Bronchial epithelial cell (primary cell): ENCODE data around the gene KLK1. TPM values are rescaled to one million over a fixed set of nuclear protein-coding genes. Genes with fewer than 3 reads are reported as not detected.

Experiments used
- DNase-seq: peaks from one replicate; pipeline ENCODE4 v3.0.0-alpha.2; 2010; ENCODE audit warnings: low read depth
- FAIRE-seq: peaks from 2 replicates; lab custom pipeline; 2011; peaks lifted over from hg19 to GRCh38; lab: Jason Lieb, UNC
- H3K27me3 ChIP-seq: 2 replicates; pipeline ENCODE4 v1.5.1; 2011; ENCODE audit warnings: low read length; ENCODE audit not compliant: control insufficient read depth, insufficient read depth
- H3K36me3 ChIP-seq: 2 replicates; pipeline ENCODE4 v1.5.1; 2011; ENCODE audit warnings: low read length; ENCODE audit not compliant: control insufficient read depth, insufficient read depth
- H3K4me3 ChIP-seq: 2 replicates; pipeline ENCODE4 v1.5.1; 2011; ENCODE audit warnings: mild to moderate bottlenecking, low read depth, low read length, control low read depth
- total RNA-seq: library from RNA; depleted of rRNA; stranded (reverse); fragments of >200 nt; gene quantifications from 2 replicates; pipeline ENCODE4 v1.2.1, GENCODE V29; 2014
- TF ChIP-seq, protein P1 (sequence below): IDR thresholded peaks from 2 replicates; pipeline ENCODE4 v1.5.1; 2011; ENCODE audit warnings: mild to moderate bottlenecking, moderate library complexity, low read length, control low read depth, inconsistent platforms; ENCODE audit not compliant: insufficient read depth, severe bottlenecking

The KLK1 gene
- total RNA-seq, 1 donor from 2014 or later, result not detected

DNA sequence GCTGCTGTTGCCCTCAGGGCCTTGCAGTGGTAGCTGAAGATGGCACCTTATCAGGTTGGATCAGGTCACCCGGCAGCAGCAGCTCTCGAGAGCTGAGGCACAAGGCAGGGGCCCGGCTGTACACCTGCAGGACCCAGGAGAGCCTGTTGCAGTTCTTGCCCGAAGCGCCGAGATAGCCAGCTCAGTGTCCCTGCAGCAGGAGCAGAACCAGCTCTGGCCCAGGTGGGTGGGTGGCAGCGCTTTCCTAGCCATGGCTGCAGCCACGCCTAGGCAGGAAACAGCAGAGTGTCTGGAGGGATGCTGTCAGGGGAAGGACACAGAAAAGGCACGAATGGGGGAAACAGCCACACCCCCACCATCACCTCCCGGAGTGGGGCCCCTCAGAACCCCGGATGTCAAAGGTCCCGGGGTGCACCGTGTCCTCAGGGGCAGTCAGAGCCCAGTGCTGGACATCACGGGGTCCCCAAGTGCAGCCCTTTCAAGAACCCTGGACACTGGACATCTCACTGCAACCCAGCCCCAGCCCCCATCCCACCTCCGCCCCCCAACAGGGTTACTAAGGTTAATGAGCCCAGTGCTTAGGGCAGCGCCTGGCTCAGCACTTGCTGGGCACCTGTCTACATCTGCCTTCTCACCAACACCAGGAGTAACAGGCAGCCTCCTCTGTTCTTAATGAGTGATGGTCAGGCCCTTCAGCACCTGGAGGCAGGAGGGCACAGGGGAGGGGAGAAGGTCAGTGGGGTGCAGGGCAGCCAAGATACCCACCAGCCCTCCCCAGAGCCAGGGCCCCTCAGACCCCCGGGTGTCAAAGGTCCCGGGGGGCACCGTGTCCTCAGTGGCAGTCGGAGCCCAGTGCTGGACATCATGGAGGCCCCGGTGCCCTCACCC is 24.7 kb downstream of the KLK1 start:
- H3K36me3 ChIP-seq, result peaks cover 33% of the 10 kb centered on the region
- FAIRE-seq (no peak), DNase-seq (no peak)
- TF ChIP-seq, protein P1, sequence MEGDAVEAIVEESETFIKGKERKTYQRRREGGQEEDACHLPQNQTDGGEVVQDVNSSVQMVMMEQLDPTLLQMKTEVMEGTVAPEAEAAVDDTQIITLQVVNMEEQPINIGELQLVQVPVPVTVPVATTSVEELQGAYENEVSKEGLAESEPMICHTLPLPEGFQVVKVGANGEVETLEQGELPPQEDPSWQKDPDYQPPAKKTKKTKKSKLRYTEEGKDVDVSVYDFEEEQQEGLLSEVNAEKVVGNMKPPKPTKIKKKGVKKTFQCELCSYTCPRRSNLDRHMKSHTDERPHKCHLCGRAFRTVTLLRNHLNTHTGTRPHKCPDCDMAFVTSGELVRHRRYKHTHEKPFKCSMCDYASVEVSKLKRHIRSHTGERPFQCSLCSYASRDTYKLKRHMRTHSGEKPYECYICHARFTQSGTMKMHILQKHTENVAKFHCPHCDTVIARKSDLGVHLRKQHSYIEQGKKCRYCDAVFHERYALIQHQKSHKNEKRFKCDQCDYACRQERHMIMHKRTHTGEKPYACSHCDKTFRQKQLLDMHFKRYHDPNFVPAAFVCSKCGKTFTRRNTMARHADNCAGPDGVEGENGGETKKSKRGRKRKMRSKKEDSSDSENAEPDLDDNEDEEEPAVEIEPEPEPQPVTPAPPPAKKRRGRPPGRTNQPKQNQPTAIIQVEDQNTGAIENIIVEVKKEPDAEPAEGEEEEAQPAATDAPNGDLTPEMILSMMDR, result no peak
- H3K27me3 ChIP-seq, result no peaks in the 10 kb centered on the region
- H3K4me3 ChIP-seq, result no peak overlapping the region

GRCh38 chr19:50797781-50798658 is 25.6 kb downstream of the KLK1 start:
- FAIRE-seq, result no peak
- TF ChIP-seq, protein P1, result no peak
- Histone ChIP-seq H3K4me3 (no peak overlapping the region), H3K36me3 (peaks cover 33% of the 10 kb centered on the region), H3K27me3 (no peaks in the 10 kb centered on the region)
- DNase-seq, result no peak

DNA sequence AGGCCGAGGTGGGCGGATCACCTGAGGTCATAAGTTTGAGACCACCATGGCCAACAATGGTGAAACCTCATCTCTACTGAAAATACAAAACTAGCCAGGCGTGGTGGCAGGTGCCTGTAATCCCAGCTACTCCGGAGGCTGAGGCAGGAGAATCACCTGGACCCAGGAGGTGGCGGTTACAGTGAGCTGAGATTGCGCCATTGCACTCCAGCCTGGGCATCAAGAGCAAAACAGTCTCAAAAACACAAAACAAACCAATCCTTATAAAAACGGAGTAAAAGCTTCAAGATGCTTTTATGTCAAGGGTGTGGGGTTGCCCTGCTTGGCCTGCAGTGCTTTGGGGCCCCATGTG is 26.2 kb downstream of the KLK1 start:
- Histone ChIP-seq H3K4me3 (no peak overlapping the region), H3K27me3 (no peaks in the 10 kb centered on the region), H3K36me3 (peaks cover 32% of the 10 kb centered on the region)
- TF ChIP-seq, protein P1, result no peak
- FAIRE-seq (no peak), DNase-seq (no peak)

- no peak for FAIRE-seq
- H3K36me3 ChIP-seq, result peaks cover 29% of the 10 kb centered on the region
Measured at GRCh38 chr19:50796634-50797428, 26.8 kb downstream of the KLK1 start.

GRCh38 chr19:50796128-50796633 is 27.4 kb downstream of the KLK1 start:
- H3K27me3 ChIP-seq, result no peaks in the 10 kb centered on the region
- TF ChIP-seq, protein P1, result no peak
- H3K36me3 ChIP-seq, result peaks cover 28% of the 10 kb centered on the region
- H3K4me3 ChIP-seq, result no peak overlapping the region
- FAIRE-seq (no peak), DNase-seq (no peak)

More at GRCh38 chr19:50796634-50797428, 26.8 kb downstream of the KLK1 start:
- no peaks in the 10 kb centered on the region for H3K27me3 ChIP-seq
- TF ChIP-seq, protein P1, result no peak
- no peak for DNase-seq
- no peak overlapping the region for H3K4me3 ChIP-seq
